ENCODE data around the gene ENPP7.
A peak's percentile ranks its signal among the peaks of the same experiment; 100 is the strongest.

ENPP7 gene

DNA sequence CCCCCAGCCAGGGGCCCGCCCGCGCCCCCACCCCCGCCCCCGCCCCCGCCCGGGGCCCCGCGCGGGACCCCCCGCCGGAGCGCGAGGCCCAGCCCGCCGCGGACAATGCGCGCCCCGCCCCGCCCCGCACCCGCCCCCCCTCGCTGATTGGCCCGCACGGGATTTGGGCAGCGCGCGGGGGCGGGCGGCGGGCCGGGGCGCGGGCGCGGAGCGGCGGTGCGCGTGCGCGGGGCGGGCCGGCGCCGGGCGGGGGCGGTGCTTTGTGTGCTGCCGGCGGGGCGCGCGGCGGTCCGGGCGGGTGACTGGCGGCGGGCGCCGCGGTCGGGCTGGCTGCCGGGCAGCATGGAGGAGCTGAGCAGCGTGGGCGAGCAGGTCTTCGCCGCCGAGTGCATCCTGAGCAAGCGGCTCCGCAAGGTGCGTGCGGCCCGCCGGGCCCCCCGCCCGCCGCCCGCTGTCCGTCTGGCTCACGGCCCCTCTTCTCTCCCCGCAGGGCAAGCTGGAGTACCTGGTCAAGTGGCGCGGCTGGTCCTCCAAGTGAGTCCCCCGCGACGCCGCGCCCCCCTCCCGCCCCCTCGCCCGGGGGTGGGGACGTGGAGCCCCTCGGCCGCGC is 47.3 kb downstream of the ENPP7 start, which contains the start of gene CBX2:
TSS of gene CBX2 (plus strand) at position 255 of the 610 bp plus-strand sequence. CDS start at position 343, 88 bp downstream.
- DNase-seq (ENCODE audit: low read depth) = peak; percentile 64

DNA sequence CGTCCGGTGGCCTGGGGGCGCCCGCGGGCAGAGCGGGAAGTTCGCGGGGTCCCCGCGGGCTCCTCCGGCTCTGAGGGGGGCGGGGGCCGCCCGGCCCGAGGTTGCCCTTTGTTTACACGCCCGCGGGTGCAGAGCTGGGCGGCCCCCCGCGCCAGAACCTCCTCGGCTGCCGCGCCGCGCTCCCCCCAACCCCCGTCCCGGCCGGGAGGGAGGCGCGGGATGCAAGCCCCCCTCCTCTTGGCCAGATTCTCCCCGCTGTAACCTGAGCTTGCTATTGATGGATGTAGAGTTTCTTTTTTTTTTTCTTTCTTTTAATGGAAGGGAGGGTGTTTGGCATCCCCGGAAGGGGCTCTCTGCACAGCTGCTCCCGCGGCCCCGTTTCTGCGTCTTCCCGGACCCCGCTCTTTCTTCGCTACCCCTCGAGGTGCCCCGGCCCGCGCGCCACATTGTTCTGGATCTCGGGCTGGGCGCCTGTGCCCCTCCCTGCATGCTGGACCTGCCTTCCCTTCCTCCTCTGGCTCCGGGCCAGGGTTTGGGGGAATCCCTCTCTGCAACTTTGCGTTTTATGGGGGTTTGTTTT is 47.9 kb downstream of the ENPP7 start:
- no peak for DNase-seq (ENCODE audit: low read depth)

DNA sequence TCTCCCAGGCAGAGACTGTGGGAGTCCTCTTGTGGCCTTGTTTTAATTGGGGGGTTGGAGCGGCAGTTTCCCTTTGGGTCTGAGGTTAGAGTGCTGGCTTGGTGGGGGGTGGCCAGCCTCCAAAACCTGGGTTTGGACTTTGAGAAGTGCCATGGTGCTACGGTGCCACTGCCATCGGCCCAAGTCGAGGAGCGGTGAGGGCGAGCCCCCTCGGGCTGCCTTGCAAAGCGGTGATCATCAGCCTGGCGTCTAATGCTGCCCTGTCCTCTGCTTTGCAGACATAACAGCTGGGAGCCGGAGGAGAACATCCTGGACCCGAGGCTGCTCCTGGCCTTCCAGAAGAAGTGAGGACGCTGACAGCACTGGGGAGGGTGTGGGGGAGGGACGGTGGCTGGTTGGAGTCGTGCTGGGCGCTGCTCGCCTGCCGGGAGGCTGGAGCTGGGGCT is 48.4 kb downstream of the ENPP7 start:
- no peak for DNase-seq (ENCODE audit: low read depth)

DNA sequence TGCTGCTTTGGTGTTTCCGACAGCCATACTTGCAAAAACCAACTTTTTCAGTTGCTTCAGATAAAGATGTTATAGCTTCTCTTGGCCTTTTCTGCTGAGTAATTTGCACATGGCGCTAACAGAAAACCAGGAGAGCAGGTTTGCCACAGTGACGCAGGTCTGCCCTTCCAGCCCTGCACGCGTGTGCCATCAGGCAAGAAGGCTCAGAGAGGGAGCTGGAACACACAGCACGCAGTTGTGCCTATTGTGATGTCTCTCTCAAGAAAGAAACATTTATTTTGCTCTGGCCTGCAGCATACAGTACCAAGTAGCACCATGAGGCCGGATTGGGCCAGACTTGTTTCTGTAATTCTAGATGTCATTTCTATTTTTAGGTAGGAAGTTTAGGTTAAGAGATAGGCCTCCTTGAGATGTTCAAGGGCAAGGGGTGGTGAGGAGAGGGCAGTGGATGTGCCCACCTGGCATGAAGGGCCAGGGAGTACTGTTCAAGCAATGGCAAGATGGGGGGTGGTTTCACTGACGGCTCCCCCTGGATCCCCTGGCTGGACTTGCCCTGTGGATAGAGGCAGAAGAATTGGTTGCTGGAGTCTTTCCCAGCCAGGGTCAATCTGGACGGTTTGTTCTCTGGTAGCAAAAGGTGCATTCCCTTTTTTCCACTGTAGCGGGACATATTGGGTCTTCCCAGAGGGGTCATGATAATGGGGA is 49.1 kb downstream of the ENPP7 start:
- DNase-seq (ENCODE audit: low read depth) = no peak

- no peak for DNase-seq (ENCODE audit: low read depth)
Measured at GRCh38 chr17:79781012-79781650, 50.4 kb downstream of the ENPP7 start.

- DNase-seq (ENCODE audit: low read depth) = no peak
Measured at GRCh38 chr17:79781736-79782575, 51.2 kb downstream of the ENPP7 start.

- DNase-seq (ENCODE audit: low read depth) = no peak
Measured at GRCh38 chr17:79783891-79784290, 53.1 kb downstream of the ENPP7 start.

DNA sequence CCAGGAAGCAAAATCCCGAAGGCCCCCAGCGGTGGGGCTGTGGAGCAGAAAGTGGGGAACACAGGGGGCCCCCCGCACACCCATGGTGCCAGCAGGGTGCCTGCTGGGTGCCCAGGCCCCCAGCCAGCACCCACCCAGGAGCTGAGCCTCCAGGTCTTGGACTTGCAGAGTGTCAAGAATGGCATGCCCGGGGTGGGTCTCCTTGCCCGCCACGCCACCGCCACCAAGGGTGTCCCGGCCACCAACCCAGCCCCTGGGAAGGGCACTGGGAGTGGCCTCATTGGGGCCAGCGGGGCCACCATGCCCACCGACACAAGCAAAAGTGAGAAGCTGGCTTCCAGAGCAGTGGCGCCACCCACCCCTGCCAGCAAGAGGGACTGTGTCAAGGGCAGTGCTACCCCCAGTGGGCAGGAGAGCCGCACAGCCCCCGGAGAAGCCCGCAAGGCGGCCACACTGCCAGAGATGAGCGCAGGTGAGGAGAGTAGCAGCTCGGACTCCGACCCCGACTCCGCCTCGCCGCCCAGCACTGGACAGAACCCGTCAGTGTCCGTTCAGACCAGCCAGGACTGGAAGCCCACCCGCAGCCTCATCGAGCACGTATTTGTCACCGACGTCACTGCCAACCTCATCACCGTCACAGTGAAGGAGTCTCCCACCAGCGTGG is 53.7 kb downstream of the ENPP7 start:
- DNase-seq (ENCODE audit: low read depth) = no peak

GRCh38 chr17:79785017-79785899 is 54.5 kb downstream of the ENPP7 start:
- no peak for DNase-seq (ENCODE audit: low read depth)

DNA sequence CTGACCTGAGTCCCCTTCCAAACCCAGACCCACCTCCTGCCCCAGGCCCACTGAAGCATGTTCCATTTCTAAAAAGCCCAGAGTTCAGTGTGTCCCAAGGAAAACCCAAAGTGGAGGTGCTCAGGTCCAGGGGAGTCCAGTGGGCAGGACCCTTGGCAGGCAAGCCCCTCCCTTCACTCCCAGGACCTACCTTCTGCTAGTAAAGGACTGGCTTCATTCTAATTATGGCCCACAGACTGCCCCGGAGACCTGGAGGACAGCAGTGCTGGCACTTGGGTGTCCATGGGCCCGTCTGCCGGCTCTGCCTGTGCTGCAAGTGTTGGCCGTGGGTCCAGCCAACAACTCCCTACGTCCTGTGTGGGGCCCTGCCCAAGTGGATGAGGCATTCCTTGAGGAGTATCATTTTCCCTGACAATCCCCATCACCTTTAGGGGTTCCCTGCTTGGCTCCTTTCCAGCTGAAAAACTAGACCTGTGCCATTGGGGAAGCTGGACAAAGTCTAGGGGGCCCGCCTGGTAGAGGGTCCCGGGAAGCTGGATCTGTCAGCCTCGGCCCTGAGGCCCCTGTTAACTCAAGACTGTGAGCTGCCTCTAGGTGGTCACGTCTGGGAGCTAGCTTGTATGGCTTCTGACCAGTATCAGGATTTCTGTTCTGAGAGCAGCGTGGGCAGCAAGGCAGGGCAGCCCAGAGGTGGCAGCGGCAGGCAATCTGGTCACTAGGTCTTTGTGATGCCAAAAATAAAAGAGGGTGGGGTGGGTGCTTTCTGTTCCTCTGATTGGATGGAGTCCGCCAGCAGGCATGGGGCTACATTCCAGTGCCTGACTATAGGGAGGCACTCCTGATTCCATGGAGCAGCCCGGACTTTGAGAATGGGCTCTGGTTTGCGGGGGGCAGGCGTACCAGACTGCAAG is 55.4 kb downstream of the ENPP7 start:
- DNase-seq (ENCODE audit: low read depth) = no peak

- DNase-seq (ENCODE audit: low read depth) = no peak
Measured at GRCh38 chr17:79786930-79787643, 56.3 kb downstream of the ENPP7 start.

DNA sequence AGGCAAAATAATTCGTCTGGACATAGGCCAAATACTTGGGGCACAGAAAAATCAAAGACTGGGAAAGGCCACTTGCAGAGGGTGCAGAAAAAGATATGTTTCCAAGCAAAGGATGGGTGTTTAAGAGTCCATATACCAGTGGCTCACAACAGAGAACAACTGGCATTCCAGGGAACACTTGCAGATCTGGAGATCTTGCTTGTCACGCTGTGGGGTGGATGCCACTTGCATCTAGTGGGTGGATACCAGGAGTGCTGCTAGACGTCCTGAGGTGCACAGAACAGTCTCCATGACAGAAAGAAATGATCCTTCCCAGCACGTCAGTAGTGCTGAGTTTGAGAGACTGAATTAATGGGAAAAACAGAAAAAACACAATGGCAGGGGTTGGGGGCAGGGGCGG is 57.7 kb downstream of the ENPP7 start:
- no peak for DNase-seq (ENCODE audit: low read depth)

- no peak for DNase-seq (ENCODE audit: low read depth)
Measured at GRCh38 chr17:79788989-79789942, 58.5 kb downstream of the ENPP7 start.

DNA sequence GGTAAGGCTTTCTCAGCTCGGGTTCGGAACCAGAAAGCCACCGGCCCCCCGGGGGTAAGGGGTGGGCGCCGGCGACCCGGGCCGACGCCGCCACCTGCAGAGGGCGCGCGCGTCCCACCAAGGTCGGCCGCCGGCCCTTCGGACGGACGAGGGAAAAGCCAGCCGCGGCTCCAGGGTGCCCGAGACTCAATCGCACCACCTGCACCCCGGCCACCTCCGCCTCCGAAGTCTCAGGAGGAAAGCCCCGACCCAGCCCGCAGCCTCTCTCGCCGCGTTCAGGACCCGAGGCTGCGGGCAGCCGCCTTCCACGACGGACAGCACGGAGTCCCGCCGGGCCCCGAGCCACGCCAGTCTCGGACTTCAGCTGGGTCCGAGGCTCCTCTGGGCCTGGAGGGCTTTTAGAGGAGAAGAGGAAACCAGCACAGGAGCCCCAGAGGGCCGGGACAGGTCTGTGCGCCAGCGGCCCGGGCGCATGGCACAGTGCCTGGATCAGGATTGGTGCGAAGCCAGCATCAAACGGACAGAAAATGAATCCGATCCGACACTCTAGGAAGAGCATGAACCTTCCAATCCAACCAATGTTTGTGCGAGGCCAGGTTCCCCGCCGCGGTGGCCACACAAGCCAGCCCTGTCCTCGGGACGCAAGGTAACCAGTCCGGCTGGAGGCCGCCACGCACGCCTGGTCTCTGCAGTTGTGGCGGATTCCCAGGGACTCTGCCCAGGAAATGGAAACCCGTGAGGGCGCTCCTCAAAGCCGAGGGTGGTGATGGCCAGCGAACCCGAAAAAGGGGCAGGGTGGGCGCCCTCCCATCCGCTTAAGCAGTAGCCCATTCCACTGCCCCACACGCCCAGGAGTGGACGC is 59.4 kb downstream of the ENPP7 start:
- DNase-seq (ENCODE audit: low read depth) = no peak

- DNase-seq (ENCODE audit: low read depth) = no peak
Measured at GRCh38 chr17:79790805-79791734, 60.3 kb downstream of the ENPP7 start.
